ENCODE data around the gene OR2AJ1.

- TF ChIP-seq, protein P1, sequence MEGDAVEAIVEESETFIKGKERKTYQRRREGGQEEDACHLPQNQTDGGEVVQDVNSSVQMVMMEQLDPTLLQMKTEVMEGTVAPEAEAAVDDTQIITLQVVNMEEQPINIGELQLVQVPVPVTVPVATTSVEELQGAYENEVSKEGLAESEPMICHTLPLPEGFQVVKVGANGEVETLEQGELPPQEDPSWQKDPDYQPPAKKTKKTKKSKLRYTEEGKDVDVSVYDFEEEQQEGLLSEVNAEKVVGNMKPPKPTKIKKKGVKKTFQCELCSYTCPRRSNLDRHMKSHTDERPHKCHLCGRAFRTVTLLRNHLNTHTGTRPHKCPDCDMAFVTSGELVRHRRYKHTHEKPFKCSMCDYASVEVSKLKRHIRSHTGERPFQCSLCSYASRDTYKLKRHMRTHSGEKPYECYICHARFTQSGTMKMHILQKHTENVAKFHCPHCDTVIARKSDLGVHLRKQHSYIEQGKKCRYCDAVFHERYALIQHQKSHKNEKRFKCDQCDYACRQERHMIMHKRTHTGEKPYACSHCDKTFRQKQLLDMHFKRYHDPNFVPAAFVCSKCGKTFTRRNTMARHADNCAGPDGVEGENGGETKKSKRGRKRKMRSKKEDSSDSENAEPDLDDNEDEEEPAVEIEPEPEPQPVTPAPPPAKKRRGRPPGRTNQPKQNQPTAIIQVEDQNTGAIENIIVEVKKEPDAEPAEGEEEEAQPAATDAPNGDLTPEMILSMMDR (IDR thresholded peaks at IDR 0.05), result no peak
- TF ChIP-seq EZH2 (IDR thresholded peaks at IDR 0.05; ENCODE audit: borderline replicate concordance, insufficient read depth, low read depth, low read length, poor library complexity, severe bottlenecking), result no peak
Measured at GRCh38 chr1:247953408-247953807, 28.7 kb downstream of the OR2AJ1 start.
